Body of pancreas (tissue), 4 donors: Measurements from ENCODE around the gene ERCC2. TPM values are rescaled to one million over a fixed set of nuclear protein-coding genes. Genes with fewer than 3 reads are reported as not detected.
"Not testable (repeated sequence)": the region's sequence is repeated elsewhere in the genome, so short reads cannot be mapped to it uniquely, and the experiment has no call there.

ENCODE experiments used
- ATAC-seq: fragments of 150-250 bp; one replicate; pipeline ENCODE4 v1.9.1; 2016
- DNase-seq, 4 donors: peaks; one replicate each; pipeline ENCODE4 v3.0.0-alpha.2; 2019
- H3K27ac ChIP-seq, 4 donors: fragments of 200-600 bp; sonication (generic); 1 replicate in 3 of 4; 2 replicates in 1 of 4; pipeline versions ENCODE4 v1.5.1 to v1.6.1; 2016 to 2019; ENCODE audit warnings: mild to moderate bottlenecking in 1 of 4, mixed read lengths in 1 of 4, moderate library complexity in 1 of 4
- H3K27me3 ChIP-seq, 2 donors: fragments of 200-600 bp; sonication (generic); one replicate each; pipeline ENCODE4 v1.6.0; 2016; ENCODE audit warnings: mild to moderate bottlenecking in 1 of 2
- H3K36me3 ChIP-seq, 2 donors: fragments of 200-600 bp; sonication (generic); replicated peaks in 1 of 2; 2 replicates each; pipeline ENCODE4 v1.5.1; 2016; ENCODE audit warnings: low read depth in 2 of 2; ENCODE audit not compliant: insufficient read depth in 1 of 2
- H3K4me1 ChIP-seq: fragments of 200-600 bp; sonication (generic); one replicate; pipeline ENCODE4 v1.6.0; 2016
- H3K4me3 ChIP-seq, 2 donors: fragments of 200-600 bp; sonication (generic); 1 replicate in 1 of 2; 2 replicates in 1 of 2; pipeline ENCODE4 v1.5.1; 2016 to 2019
- H3K9me3 ChIP-seq, 3 donors: fragments of 200-600 bp; sonication (generic); 1 replicate in 2 of 3; 2 replicates in 1 of 3; pipeline ENCODE4 v1.5.1; 2016
- CTCF ChIP-seq, 7 experiments: fragments of 450-650 bp in 4 of 7; fragments of 200-600 bp in 3 of 7; sonication (generic) in 3 of 7; IDR thresholded peaks; one replicate each; pipeline ENCODE4 v1.5.1; 2016 to 2019; ENCODE audit warnings: antibody characterized with exemption in 7 of 7
- POLR2A ChIP-seq, 3 donors: fragments of 450-650 bp; IDR thresholded peaks; one replicate each; pipeline ENCODE4 v1.6.1; 2016; ENCODE audit warnings: antibody characterized with exemption in 3 of 3, mild to moderate bottlenecking in 2 of 3
- WGBS, 2 donors: methylation state at CpG; one replicate each; pipeline ENCODE4 v1.1.5; 2017; 5-methylcytosine and 5-hydroxymethylcytosine counted together
- intact Hi-C: fragments of 100-400 bp; cut with DNase I; formaldehyde crosslinking; loops from one replicate; pipeline ENCODE4 v1.15.1; 2023
- total RNA-seq, 2 donors: library from RNA; depleted of rRNA; stranded (reverse); fragments of >200 nt; gene quantifications; one replicate each; pipeline ENCODE4 v1.1.0, GENCODE V29; 2016

ERCC2 gene
- total RNA-seq, 2 donors from 2014 or later, result 7.8 to 29.3 TPM

- 83 to 84% methylated on average over 10 to 12 of the region's 12 CpGs for WGBS, 2 donors
- no peak overlapping the region for H3K4me3 ChIP-seq
- peaks cover 12% of the 10 kb centered on the region for H3K4me1 ChIP-seq
- DNase-seq (no peak), ATAC-seq (no peak)
- no peak overlapping the region for H3K27ac ChIP-seq
- no peaks in the 10 kb centered on the region for H3K27me3 ChIP-seq
- no peaks in the 10 kb centered on the region for H3K9me3 ChIP-seq
- H3K36me3 ChIP-seq, result no peaks in the 10 kb centered on the region
- TF ChIP-seq CTCF (IDR thresholded peaks at IDR 0.05) (no peak), POLR2A (IDR thresholded peaks at IDR 0.05) (no peak)
- intact Hi-C loops, result no loop called here
Observed at GRCh38 chr19:45320997-45321775, 49.2 kb downstream of the ERCC2 start.

GRCh38 chr19:45315304-45315703 lies 55.1 kb downstream of the ERCC2 start:
- WGBS, 2 donors, result 15 to 49% methylated on average over 10 to 21 of the region's 21 CpGs
- H3K27ac ChIP-seq, result no peak overlapping the region
- H3K9me3 ChIP-seq, result no peaks in the 10 kb centered on the region
- no peaks in the 10 kb centered on the region for H3K36me3 ChIP-seq
- intact Hi-C loops, result no loop called here
- no peaks in the 10 kb centered on the region for H3K4me1 ChIP-seq
- H3K27me3 ChIP-seq, result no peaks in the 10 kb centered on the region
- DNase-seq, result no peak
- ATAC-seq, result no peak
- TF ChIP-seq CTCF (IDR thresholded peaks at IDR 0.05) (no peak), POLR2A (IDR thresholded peaks at IDR 0.05) (no peak)
- no peak overlapping the region for H3K4me3 ChIP-seq

- ATAC-seq (no peak), DNase-seq (no peak)
- Histone ChIP-seq H3K27me3 (no peaks in the 10 kb centered on the region), H3K36me3 (no peaks in the 10 kb centered on the region), H3K4me1 (no peaks in the 10 kb centered on the region), H3K4me3 (no peak overlapping the region), H3K9me3 (no peaks in the 10 kb centered on the region), H3K27ac (no peak overlapping the region)
- intact Hi-C loops, result no loop called here
- TF ChIP-seq POLR2A (IDR thresholded peaks at IDR 0.05) (no peak), CTCF (IDR thresholded peaks at IDR 0.05) (no peak)
- WGBS, 2 donors, result 58 to 70% methylated on average over 6 to 8 of the region's 8 CpGs
Observed at GRCh38 chr19:45314708-45315245, 55.6 kb downstream of the ERCC2 start.

- 79 to 88% methylated on average over 14 of the region's 14 CpGs for WGBS, 2 donors
- DNase-seq, H3K27ac ChIP-seq, H3K36me3 ChIP-seq, H3K4me3 ChIP-seq, H3K27me3 ChIP-seq, H3K4me1 ChIP-seq, intact Hi-C loops, H3K9me3 ChIP-seq, ATAC-seq: not testable (repeated sequence)
Observed at GRCh38 chr19:45312285-45312684, 58.1 kb downstream of the ERCC2 start.

- H3K9me3 ChIP-seq, result no peaks in the 10 kb centered on the region
- ATAC-seq (no peak), DNase-seq (no peak)
- H3K4me3 ChIP-seq, result no peak overlapping the region
- H3K4me1 ChIP-seq, result no peaks in the 10 kb centered on the region
- H3K27ac ChIP-seq, result no peak overlapping the region
- WGBS, 2 donors, result 37 to 46% methylated on average over 13 to 17 of the region's 18 CpGs
- H3K36me3 ChIP-seq, result no peaks in the 10 kb centered on the region
- no peak for TF ChIP-seq POLR2A (IDR thresholded peaks at IDR 0.05)
- no peak for TF ChIP-seq CTCF (IDR thresholded peaks at IDR 0.05)
- intact Hi-C loops, result no loop called here
- H3K27me3 ChIP-seq, result no peaks in the 10 kb centered on the region
Observed at GRCh38 chr19:45311621-45312020, 58.8 kb downstream of the ERCC2 start.

- H3K27me3 ChIP-seq, H3K9me3 ChIP-seq, H3K27ac ChIP-seq, ATAC-seq, H3K36me3 ChIP-seq, H3K4me3 ChIP-seq, intact Hi-C loops, H3K4me1 ChIP-seq, DNase-seq: not testable (repeated sequence)
- 90 to 93% methylated on average over 8 of the region's 8 CpGs for WGBS, 2 donors
Observed at GRCh38 chr19:45309322-45309721, 61.1 kb downstream of the ERCC2 start.
